Heart left ventricle (tissue), 13 donors: ENCODE data around the gene ARL3.
"Not testable (repeated sequence)": the region's sequence is repeated elsewhere in the genome, so short reads cannot be mapped to it uniquely, and the experiment has no call there.

Experiments
- CTCF ChIP-seq, 12 donors: fragments of 200-600 bp; sonication (generic) in 4 of 12; IDR thresholded peaks; one replicate each; pipeline versions ENCODE4 v1.5.0 to v1.8.0; 2018 to 2022; ENCODE audit warnings: antibody characterized with exemption in 12 of 12, mild to moderate bottlenecking in 5 of 12
- POLR2A ChIP-seq, 2 donors: fragments of 450-650 bp; IDR thresholded peaks; one replicate each; pipeline ENCODE4 v1.6.1; 2017; ENCODE audit warnings: antibody characterized with exemption in 2 of 2, mild to moderate bottlenecking in 2 of 2, moderate library complexity in 2 of 2
- donor health status: ischemic (EF 13 %, LVEDD 7.1; RV severe dilation, severe dysfunction).
- donor health status: DM: no; HTN: yes; CAD: no.
- donor health status: DM: no; HTN: no; CAD: no.
- donor health status: ischemic (EF 25% LVEDD 6.9; RV normal size, moderate dysfunction).
- donor health status: ischemic (EF 25% LVEDD 5.7; RV mildly dilated, moderate dysfunction).
- donor health status: ischemic (EF 35%, LVEDD 5.7; RV mildly dilated, moderate dysfunction).
- donor health status: nonischemic (EF 11% LVEDD 7.7; RV severe dilation, severe dysfunction).
- donor health status: DM: yes; HTN: yes; CAD: no.
- donor health status: PGD.
- donor health status: ischemic (EF 29% LVEDD 5.4; RV normal size, mild dysfunction).
- donor health status: nonischemic (EF 23%, LVEDD 6.1; RV moderate dilation, normal function).

GRCh38 chr10:102758933-102759262 lies 44.7 kb upstream of the ARL3 start:
- TF ChIP-seq CTCF, POLR2A (IDR thresholded peaks at IDR 0.05): not testable (repeated sequence)
